Neural progenitor cell (in vitro differentiated cells): ENCODE data around the gene TNPO2.

Experiments used
- EZH2phosphoT487 ChIP-seq: fragments of 200-600 bp; sonication (generic); IDR thresholded peaks from 2 replicates; pipeline ENCODE4 v1.6.1; 2017; ENCODE audit warnings: antibody characterized with exemption
- TF ChIP-seq, protein P1 (sequence below): fragments of 200-600 bp; sonication (generic); IDR thresholded peaks from 2 replicates; pipeline ENCODE4 v1.5.1; 2017; ENCODE audit warnings: antibody characterized with exemption, mild to moderate bottlenecking

DNA sequence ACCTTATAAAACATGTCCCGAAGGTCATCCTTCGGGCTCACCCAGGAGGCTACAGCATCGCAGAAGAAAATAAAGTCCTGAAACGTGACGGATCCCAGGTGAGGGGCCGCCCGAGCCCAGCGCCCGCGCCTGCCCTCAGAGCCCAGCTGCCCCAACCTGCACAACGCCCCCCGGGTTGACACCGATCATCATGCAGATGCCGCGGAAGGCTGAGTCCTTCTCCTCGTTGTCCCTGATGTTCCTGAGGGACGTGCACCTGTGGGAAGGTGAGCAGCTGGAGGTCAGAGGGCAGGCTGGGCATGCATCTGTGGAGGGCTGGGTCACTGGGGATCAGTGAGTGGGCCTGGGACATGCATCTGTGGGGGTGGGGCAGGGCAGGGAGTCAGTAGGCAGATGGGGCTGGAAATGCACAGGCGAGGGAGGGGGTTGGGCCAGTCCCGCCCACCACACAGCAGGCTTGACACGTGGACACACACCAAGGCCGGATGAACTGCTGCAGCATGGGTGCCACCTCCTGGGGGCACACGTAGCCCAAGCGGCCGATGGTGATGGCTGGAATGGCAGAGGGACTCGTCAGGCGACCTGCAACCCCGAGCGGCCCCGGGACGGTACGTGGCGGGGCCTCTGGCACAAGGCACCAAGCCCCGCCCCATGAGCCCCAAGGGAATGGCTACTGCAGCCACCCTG is 22.0 kb downstream of the TNPO2 start:
- TF ChIP-seq, protein P1, sequence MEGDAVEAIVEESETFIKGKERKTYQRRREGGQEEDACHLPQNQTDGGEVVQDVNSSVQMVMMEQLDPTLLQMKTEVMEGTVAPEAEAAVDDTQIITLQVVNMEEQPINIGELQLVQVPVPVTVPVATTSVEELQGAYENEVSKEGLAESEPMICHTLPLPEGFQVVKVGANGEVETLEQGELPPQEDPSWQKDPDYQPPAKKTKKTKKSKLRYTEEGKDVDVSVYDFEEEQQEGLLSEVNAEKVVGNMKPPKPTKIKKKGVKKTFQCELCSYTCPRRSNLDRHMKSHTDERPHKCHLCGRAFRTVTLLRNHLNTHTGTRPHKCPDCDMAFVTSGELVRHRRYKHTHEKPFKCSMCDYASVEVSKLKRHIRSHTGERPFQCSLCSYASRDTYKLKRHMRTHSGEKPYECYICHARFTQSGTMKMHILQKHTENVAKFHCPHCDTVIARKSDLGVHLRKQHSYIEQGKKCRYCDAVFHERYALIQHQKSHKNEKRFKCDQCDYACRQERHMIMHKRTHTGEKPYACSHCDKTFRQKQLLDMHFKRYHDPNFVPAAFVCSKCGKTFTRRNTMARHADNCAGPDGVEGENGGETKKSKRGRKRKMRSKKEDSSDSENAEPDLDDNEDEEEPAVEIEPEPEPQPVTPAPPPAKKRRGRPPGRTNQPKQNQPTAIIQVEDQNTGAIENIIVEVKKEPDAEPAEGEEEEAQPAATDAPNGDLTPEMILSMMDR: no peak
- TF ChIP-seq EZH2phosphoT487: no peak
